C4-2B (cell line): ENCODE measurements around the gene EEF2KMT.
"Not testable (repeated sequence)": the region's sequence is repeated elsewhere in the genome, so short reads cannot be mapped to it uniquely, and the experiment has no call there.

Experiments used
- CTCF ChIP-seq: fragments of 450-650 bp; conservative IDR thresholded peaks from 2 replicates; pipeline ENCODE4 v1.5.1; 2017; ENCODE audit warnings: mild to moderate bottlenecking
- ZFX ChIP-seq: fragments of 450-650 bp; IDR thresholded peaks from 2 replicates; pipeline ENCODE4 v1.6.1; 2017

DNA sequence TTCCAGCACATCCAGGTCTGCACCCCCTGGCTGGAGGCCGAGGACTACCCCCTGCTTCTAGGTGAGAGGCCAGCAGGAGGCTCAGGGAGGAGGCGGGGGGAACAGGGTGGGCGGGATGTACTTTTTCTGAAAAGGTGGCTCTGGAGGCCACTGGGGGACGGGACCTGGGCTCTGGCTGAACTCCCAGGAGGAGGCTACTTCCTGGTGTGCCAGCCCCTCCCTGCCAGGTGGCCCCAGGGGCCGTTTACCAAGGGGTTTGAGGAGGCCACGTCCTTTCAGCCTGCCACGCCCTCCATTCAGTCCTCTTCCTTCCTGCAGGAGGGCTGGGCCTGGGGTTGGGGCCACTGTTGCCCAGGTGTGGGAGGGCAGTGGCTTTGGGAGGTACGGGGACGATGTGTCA lies 16.6 kb downstream of the EEF2KMT start:
- TF ChIP-seq CTCF, ZFX: not testable (repeated sequence)
